K562 (cell line): ENCODE results near the gene C1QTNF5. TPM values are rescaled to one million over a fixed set of nuclear protein-coding genes. Genes with fewer than 3 reads are reported as not detected.

Experiments
- ATAC-seq: fragments of 200-7000 bp; cut with Tn5 transposase; 3 replicates; pipeline ENCODE4 v1.9.1; 2020; ENCODE audit warnings: moderate library complexity
- BruUV-seq: library from RNA; stranded (reverse); fragments of 400-500 nt; replicated peaks from 2 replicates; lab custom pipeline; 2021; lab: Mats Ljungman, UMichigan
- CTCF ChIA-PET: fragments of 300-600 bp; formaldehyde crosslinking; extraction: SDS; loops from one replicate; lab custom pipeline; 2021; ENCODE audit warnings: low intra/inter-chr PET ratio; lab: Yijun Ruan, JAX
- POLR2A ChIA-PET: fragments of 300-600, 350-650 bp; sonication (Branson Sonifier 250); formaldehyde crosslinking; extraction: SDS; loops from one replicate; lab custom pipeline; 2021; ENCODE audit warnings: antibody characterized with exemption, inconsistent platforms; lab: Yijun Ruan, JAX
- DNase-seq, 4 experiments: peaks; one replicate each; pipeline versions ENCODE4 v3.0.0 to v3.0.0-alpha.2; 2011 to 2018; ENCODE audit warnings: low spot score in 3 of 4, mixed read lengths in 3 of 4; ENCODE audit errors: extremely low read depth in 1 of 4
- FAIRE-seq: peaks from 2 replicates; lab custom pipeline; 2011; peaks lifted over from hg19 to GRCh38; lab: Jason Lieb, UNC
- H2AFZ ChIP-seq: 2 replicates; pipeline ENCODE4 v1.6.0; 2011; ENCODE audit warnings: low read depth, low read length, control low read depth, inconsistent platforms
- H3K27ac ChIP-seq: fragments of 200-600 bp; 3 replicates; pipeline ENCODE4 v1.8.0; 2011; ENCODE audit warnings: low read depth, mild to moderate bottlenecking, control low read depth, inconsistent platforms, low read length, moderate library complexity, mixed read lengths; ENCODE audit errors: extremely low read depth
- H3K27me3 ChIP-seq, 2 experiments: fragments of 300-600 bp in 1 of 2; 2 replicates in 1 of 2; 3 replicates in 1 of 2; pipeline versions ENCODE4 v1.6.0 to v1.8.0; 2011; ENCODE audit warnings: inconsistent platforms in 2 of 2, low read length in 2 of 2, mild to moderate bottlenecking in 1 of 2, mixed read lengths in 1 of 2, moderate library complexity in 1 of 2; ENCODE audit not compliant: control insufficient read depth in 2 of 2, insufficient read depth in 2 of 2
- H3K36me3 ChIP-seq: fragments of 300-600 bp; 3 replicates; pipeline ENCODE4 v1.8.0; 2011; ENCODE audit warnings: mild to moderate bottlenecking, low read length, inconsistent platforms; ENCODE audit not compliant: control insufficient read depth, insufficient read depth
- H3K4me1 ChIP-seq, 2 experiments: fragments of 200-600 bp in 1 of 2; replicated peaks in 1 of 2; 2 replicates in 1 of 2; 3 replicates in 1 of 2; pipeline versions ENCODE4 v1.5.1 to v1.8.0; 2011; ENCODE audit warnings: inconsistent platforms in 2 of 2, low read length in 2 of 2, mild to moderate bottlenecking in 1 of 2, mixed read lengths in 1 of 2, moderate library complexity in 1 of 2; ENCODE audit not compliant: control insufficient read depth in 2 of 2, insufficient read depth in 2 of 2
- H3K4me2 ChIP-seq: 2 replicates; pipeline ENCODE4 v1.6.1; 2011; ENCODE audit warnings: low read length, control low read depth, inconsistent platforms, mixed read lengths; ENCODE audit not compliant: insufficient read depth
- H3K4me3 ChIP-seq: fragments of 200-600 bp; sonication (generic), shearing (Covaris generic); 2 replicates; pipeline ENCODE4 v1.5.1; 2016; ENCODE audit warnings: control low read depth, inconsistent platforms
- H3K79me2 ChIP-seq: fragments of 200-600 bp; 3 replicates; pipeline ENCODE4 v1.8.0; 2011; ENCODE audit warnings: low read length, inconsistent platforms; ENCODE audit not compliant: control insufficient read depth, insufficient read depth
- H3K9ac ChIP-seq, 2 experiments: 2 replicates each; pipeline versions ENCODE4 v1.6.0 to v1.6.1; 2011; ENCODE audit warnings: low read depth in 2 of 2, low read length in 2 of 2, control low read depth in 1 of 2, inconsistent platforms in 1 of 2, mild to moderate bottlenecking in 1 of 2, mixed read lengths in 1 of 2; ENCODE audit not compliant: insufficient read depth in 1 of 2
- H3K9me1 ChIP-seq: one replicate; pipeline ENCODE4 v1.6.0; 2011; ENCODE audit warnings: inconsistent platforms, mild to moderate bottlenecking, low read length, moderate library complexity; ENCODE audit not compliant: control insufficient read depth, insufficient read depth
- H3K9me3 ChIP-seq: replicated peaks from 2 replicates; pipeline ENCODE4 v1.5.1; 2011; ENCODE audit warnings: low read depth, low read length, inconsistent platforms; ENCODE audit not compliant: control insufficient read depth, insufficient read depth
- H4K20me1 ChIP-seq: replicated peaks from 2 replicates; pipeline ENCODE4 v1.6.1; 2011; ENCODE audit warnings: low read length, inconsistent platforms, mixed read lengths; ENCODE audit not compliant: control insufficient read depth, insufficient read depth
- ATF2 ChIP-seq: sonication (generic); formaldehyde crosslinking; IDR thresholded peaks from 2 replicates; pipeline ENCODE4 v1.8.1; 2022; ENCODE audit warnings: missing genetic modification reagents
- CREB3L1 ChIP-seq: fragments of 450-650 bp; IDR thresholded peaks from 2 replicates; pipeline ENCODE4 v1.6.1; 2014; ENCODE audit warnings: low read depth, mild to moderate bottlenecking, moderate library complexity, borderline replicate concordance
- KAT2B ChIP-seq: IDR thresholded peaks from one replicate; pipeline ENCODE4 v1.6.1; 2012; ENCODE audit warnings: low read depth, mild to moderate bottlenecking, control low read depth, inconsistent platforms, low read length, moderate library complexity
- NFIC ChIP-seq: fragments of 450-650 bp; IDR thresholded peaks from 2 replicates; pipeline ENCODE4 v1.6.1; 2017; ENCODE audit warnings: mild to moderate bottlenecking, inconsistent platforms
- TFAM ChIP-seq: fragments of 250-450 bp; sonication (Bioruptor Pico); conservative IDR thresholded peaks from 2 replicates; pipeline ENCODE4 v1.5.0; 2021; ENCODE audit warnings: mild to moderate bottlenecking, moderate library complexity
- ZNF75A ChIP-seq: fragments of 450-650 bp; formaldehyde crosslinking; IDR thresholded peaks from 2 replicates; pipeline ENCODE4 v1.4.0; 2020; ENCODE audit warnings: mild to moderate bottlenecking
- WGBS: fragments of 100-300 bp; shearing (Covaris generic); methylation state at CpG from one replicate; pipeline ENCODE4 v1.1.6; 2016; ENCODE audit warnings: low coverage, mixed read lengths; ENCODE audit not compliant: insufficient coverage; ENCODE audit errors: missing lambda C conversion rate; 5-methylcytosine and 5-hydroxymethylcytosine counted together
- in situ Hi-C: fragments of 300-500 bp; cut with MboI; formaldehyde crosslinking; loops from 4 replicates; pipeline ENCODE4 v1.15.0; 2018; ENCODE audit warnings: inconsistent platforms, mixed read lengths
- intact Hi-C: fragments of 100-400 bp; cut with micrococcal nuclease; formaldehyde crosslinking; loops from 2 replicates; pipeline ENCODE4 v1.14.2; 2022
- polyA plus RNA-seq, 8 experiments: library from polyadenylated mRNA; depleted of rRNA in 4 of 8; stranded (reverse) in 5 of 8; unstranded in 3 of 8; fragments of >200 nt; fragmentation: Nextera tagmentation in 2 of 8; fragmentation: Illumina TruSeq in 1 of 8; extraction: Ambion mirVana in 2 of 8; extraction: Trizol in 1 of 8; gene quantifications; 2 replicates each; pipeline versions ENCODE4 v1.2.1 to v1.2.3, GENCODE V29; 2011 to 2014; ENCODE audit warnings: inconsistent platforms in 1 of 8, missing spikeins in 1 of 8
- total RNA-seq, 7 experiments: library from RNA; depleted of rRNA in 6 of 7; stranded (reverse); fragments of >200 nt in 6 of 7; fragmentation: Illumina TruSeq in 2 of 7; extraction: Trizol in 2 of 7; gene quantifications; 2 replicates each; pipeline versions ENCODE4 v1.2.1 to v1.2.3, GENCODE V29; 2011 to 2021; ENCODE audit warnings: low replicate concordance in 1 of 7

The C1QTNF5 gene
- total and polyA plus RNA-seq, 9 of the 15 experiments (the other 6 are each of a cell fraction or from before 2014, with no cell fraction given) = 0.07 to 0.76 (median 0.24) TPM; not detected in 1

GRCh38 chr11:119298726-119299125 is 42.0 kb downstream of the C1QTNF5 start:
- H2AFZ ChIP-seq = no peak overlapping the region
- H3K9me1 ChIP-seq = no peaks in the 10 kb centered on the region
- no peaks in the 10 kb centered on the region for H4K20me1 ChIP-seq
- FAIRE-seq (no peak), ATAC-seq (no peak), DNase-seq (no peak)
- no peak overlapping the region for H3K4me2 ChIP-seq
- intact Hi-C loops = no loop called here
- no peaks in the 10 kb centered on the region for H3K27me3 ChIP-seq
- no peaks in the 10 kb centered on the region for H3K9me3 ChIP-seq
- POLR2A ChIA-PET = no interaction called here
- BruUV-seq = no TSS peak
- peaks cover 70% of the 10 kb centered on the region for H3K36me3 ChIP-seq
- no peaks in the 10 kb centered on the region for H3K79me2 ChIP-seq
- H3K4me3 ChIP-seq = no peak overlapping the region
- no peak for TF ChIP-seq KAT2B
- no peak for TF ChIP-seq NFIC
- no peak for TF ChIP-seq ZNF75A (CRISPR knock-in tag)
- TF ChIP-seq CREB3L1 = no peak
- TF ChIP-seq, all 486 proteins: peak for 0
- H3K4me1 ChIP-seq = no peaks in the 10 kb centered on the region
- in situ Hi-C loops = no loop called here
- no peak overlapping the region for H3K9ac ChIP-seq
- WGBS = 78% methylated on average over 1 of the region's 2 CpGs
- H3K27ac ChIP-seq = no peak overlapping the region
- CTCF ChIA-PET = no interaction called here

- WGBS = 70% methylated on average over 3 of the region's 3 CpGs
- FAIRE-seq (no peak), ATAC-seq (no peak), DNase-seq (no peak)
- Histone ChIP-seq H3K79me2 (no peaks in the 10 kb centered on the region), H3K4me2 (no peak overlapping the region), H3K9me3 (no peaks in the 10 kb centered on the region), H3K27me3 (no peaks in the 10 kb centered on the region), H2AFZ (no peak overlapping the region), H3K4me1 (no peaks in the 10 kb centered on the region), H3K9me1 (no peaks in the 10 kb centered on the region), H3K4me3 (no peak overlapping the region), H3K27ac (no peak overlapping the region), H3K36me3 (peaks cover 62% of the 10 kb centered on the region; the same call in 2 of the 3 replicates), H4K20me1 (no peaks in the 10 kb centered on the region), H3K9ac (no peak overlapping the region)
- CTCF ChIA-PET = no interaction called here
- TF ChIP-seq ATF2 (CRISPR knock-in tag) (no peak), TFAM (CRISPR knock-in tag) (no peak)
- POLR2A ChIA-PET = interaction anchor here (0.6 kb wide), 1 partner anchor 17 kb away, joined by 3 read pairs; no protein-coding TSS in a partner anchor
- BruUV-seq = no TSS peak
- in situ Hi-C loops (no loop called here), intact Hi-C loops (no loop called here)
Observed at GRCh38 chr11:119297938-119298337, 42.7 kb downstream of the C1QTNF5 start.
